Testis (tissue), 3 donors: ENCODE results near the gene SLC38A7. TPM values are rescaled to one million over a fixed set of nuclear protein-coding genes. Genes with fewer than 3 reads are reported as not detected.
"Not testable (repeated sequence)": the region's sequence is repeated elsewhere in the genome, so short reads cannot be mapped to it uniquely, and the experiment has no call there.

Experiments used
- DNase-seq: peaks from one replicate; pipeline ENCODE4 v3.0.0-alpha.2; 2019
- H3K27ac ChIP-seq, 2 donors: fragments of 200-600 bp; sonication (generic); one replicate each; pipeline ENCODE4 v1.5.1; 2019
- H3K27me3 ChIP-seq: fragments of 200-600 bp; sonication (generic); one replicate; pipeline ENCODE4 v1.5.1; 2019
- H3K36me3 ChIP-seq: fragments of 200-600 bp; sonication (generic); one replicate; pipeline ENCODE4 v1.5.1; 2017; ENCODE audit warnings: low read depth; ENCODE audit errors: missing control alignments
- H3K4me1 ChIP-seq: fragments of 200-600 bp; sonication (generic); one replicate; pipeline ENCODE4 v1.5.1; 2019
- H3K4me3 ChIP-seq, 2 donors: fragments of 200-600 bp; sonication (generic); one replicate each; pipeline ENCODE4 v1.5.1; 2017 to 2019
- H3K9me3 ChIP-seq: fragments of 200-600 bp; sonication (generic); one replicate; pipeline ENCODE4 v1.5.1; 2017
- CTCF ChIP-seq, 3 experiments: fragments of 450-650 bp in 2 of 3; fragments of 200-600 bp in 1 of 3; sonication (generic) in 1 of 3; IDR thresholded peaks; one replicate each; pipeline ENCODE4 v1.5.1; 2016 to 2019; ENCODE audit warnings: antibody characterized with exemption in 3 of 3, mild to moderate bottlenecking in 2 of 3, moderate library complexity in 1 of 3
- POLR2A ChIP-seq: fragments of 450-650 bp; IDR thresholded peaks from one replicate; pipeline ENCODE4 v1.6.1; 2017; ENCODE audit warnings: antibody characterized with exemption, mild to moderate bottlenecking, moderate library complexity
- whole genome bisulfite sequencing, 2 donors: methylation state at CpG; one replicate each; pipeline ENCODE4 v1.1.5; 2018; 5-methylcytosine and 5-hydroxymethylcytosine counted together
- intact Hi-C: fragments of 100-400 bp; cut with DNase I; formaldehyde crosslinking; loops from one replicate; pipeline ENCODE4 v1.15.1; 2023; ENCODE audit warnings: low total_unique reads
- polyA plus RNA-seq: library from polyadenylated mRNA; stranded (reverse); fragments of 350-450 nt; fragmentation: Illumina TruSeq; extraction: RNeasy Lipid Tissue Mini Kit (QIAGEN cat#74804); gene quantifications from one replicate; pipeline ENCODE4 v1.2.3, GENCODE V29; 2014; ENCODE audit warnings: low read depth, low replicate concordance; ENCODE audit not compliant: insufficient read depth
- total RNA-seq, 2 donors: library from RNA; depleted of rRNA; stranded (reverse); fragments of >200 nt; gene quantifications; one replicate each; pipeline ENCODE4 v1.2.3, GENCODE V29; 2016

The SLC38A7 gene
- total and polyA plus RNA-seq, 3 donors from 2014 or later: 37.4 to 76.4 (median 66.6) TPM

- intact Hi-C loops: loop anchor here (10.0 kb wide), 1 partner anchor 124 kb away; the partner anchor contains the start of gene SETD6
- H3K4me3 ChIP-seq: no peak overlapping the region
- 71 to 97% methylated on average over 4 of the region's 4 CpGs for WGBS, 2 donors
- no peak for DNase-seq
- no peak for TF ChIP-seq CTCF (IDR thresholded peaks at IDR 0.05)
- no peaks in the 10 kb centered on the region for H3K36me3 ChIP-seq
- no peak overlapping the region for H3K27ac ChIP-seq
- peaks cover 3% of the 10 kb centered on the region for H3K4me1 ChIP-seq
- no peaks in the 10 kb centered on the region for H3K27me3 ChIP-seq
- H3K9me3 ChIP-seq: no peaks in the 10 kb centered on the region
Measured at GRCh38 chr16:58639230-58639629, 45.3 kb downstream of the SLC38A7 start.

GRCh38 chr16:58638148-58639036, 46.2 kb downstream of the SLC38A7 start:
- Histone ChIP-seq H3K4me3 (no peak overlapping the region), H3K27me3 (no peaks in the 10 kb centered on the region), H3K9me3 (no peaks in the 10 kb centered on the region), H3K36me3 (no peaks in the 10 kb centered on the region), H3K4me1 (peaks cover 3% of the 10 kb centered on the region), H3K27ac (no peak overlapping the region)
- TF ChIP-seq POLR2A (no peak), CTCF (IDR thresholded peaks at IDR 0.05) (peak in 2 of 3 experiments; percentile 30 to 39)
- intact Hi-C loops: loop anchor here (10.0 kb wide), 1 partner anchor 124 kb away; the partner anchor contains the start of gene SETD6
- WGBS, 2 donors: 51 to 54% methylated on average over 8 of the region's 8 CpGs
- DNase-seq: peak; percentile 66

- 94 to 97% methylated on average over 6 of the region's 6 CpGs for WGBS, 2 donors
- not testable (repeated sequence) for H3K36me3 ChIP-seq, H3K9me3 ChIP-seq, DNase-seq, H3K27ac ChIP-seq, H3K4me3 ChIP-seq, H3K4me1 ChIP-seq, H3K27me3 ChIP-seq
- intact Hi-C loops: loop anchor here (10.0 kb wide), 1 partner anchor 122 kb away; the partner anchor contains the start of gene SETD6
Measured at GRCh38 chr16:58637021-58637420, 47.5 kb downstream of the SLC38A7 start.

- WGBS, 2 donors: 94 to 97% methylated on average over 4 of the region's 4 CpGs
- TF ChIP-seq CTCF (IDR thresholded peaks at IDR 0.05) (no peak), POLR2A (no peak)
- Histone ChIP-seq H3K9me3 (no peaks in the 10 kb centered on the region), H3K4me1 (peaks cover 3% of the 10 kb centered on the region), H3K27me3 (no peaks in the 10 kb centered on the region), H3K27ac (no peak overlapping the region), H3K4me3 (no peak overlapping the region), H3K36me3 (no peaks in the 10 kb centered on the region)
- DNase-seq: no peak
- intact Hi-C loops: loop anchor here (10.0 kb wide), 1 partner anchor 122 kb away; the partner anchor contains the start of gene SETD6
Measured at GRCh38 chr16:58636466-58636865, 48.1 kb downstream of the SLC38A7 start.

- Histone ChIP-seq H3K4me3 (no peak overlapping the region), H3K27me3 (no peaks in the 10 kb centered on the region), H3K36me3 (no peaks in the 10 kb centered on the region), H3K27ac (no peak overlapping the region), H3K4me1 (peaks cover 3% of the 10 kb centered on the region), H3K9me3 (no peaks in the 10 kb centered on the region)
- intact Hi-C loops: loop anchor here (10.0 kb wide), 1 partner anchor 121 kb away; the partner anchor contains the start of gene SETD6
- WGBS, 2 donors: 71 to 76% methylated on average over 4 of the region's 4 CpGs
- no peak for DNase-seq
- TF ChIP-seq POLR2A (no peak), CTCF (IDR thresholded peaks at IDR 0.05) (no peak)
Measured at GRCh38 chr16:58635502-58635901, 49.1 kb downstream of the SLC38A7 start.
